CD14-positive monocyte (primary cell): ENCODE data around the gene AIF1. TPM values are rescaled to one million over a fixed set of nuclear protein-coding genes. Genes with fewer than 3 reads are reported as not detected.

Experiments used
- DNase-seq, 3 donors: peaks; one replicate each; pipeline ENCODE4 v3.0.0-alpha.2; 2011 to 2022
- H2AFZ ChIP-seq: 2 replicates; pipeline ENCODE4 v1.6.0; 2012; ENCODE audit warnings: mild to moderate bottlenecking, low read depth, low read length, inconsistent platforms; ENCODE audit not compliant: insufficient read depth, poor library complexity, severe bottlenecking
- H3K27ac ChIP-seq, 2 donors: 1 replicate in 1 of 2; 2 replicates in 1 of 2; pipeline ENCODE4 v1.5.1; 2012 to 2013; ENCODE audit warnings: low read length in 2 of 2, control low read depth in 1 of 2, inconsistent platforms in 1 of 2, low read depth in 1 of 2, mild to moderate bottlenecking in 1 of 2
- H3K27me3 ChIP-seq, 2 donors: one replicate each; pipeline versions ENCODE4 v1.6.0 to v1.6.1; 2011 to 2013; ENCODE audit warnings: low read length in 2 of 2; ENCODE audit not compliant: control insufficient read depth in 2 of 2, insufficient read depth in 2 of 2
- H3K36me3 ChIP-seq, 2 donors: replicated peaks in 1 of 2; 1 replicate in 1 of 2; 2 replicates in 1 of 2; pipeline versions ENCODE4 v1.5.1 to v1.6.1; 2012 to 2013; ENCODE audit warnings: low read length in 2 of 2, control low read depth in 1 of 2, inconsistent platforms in 1 of 2, mild to moderate bottlenecking in 1 of 2; ENCODE audit not compliant: insufficient read depth in 2 of 2, control insufficient read depth in 1 of 2
- H3K4me1 ChIP-seq, 2 donors: 1 replicate in 1 of 2; 2 replicates in 1 of 2; pipeline versions ENCODE4 v1.5.1 to v1.6.1; 2012 to 2013; ENCODE audit warnings: low read length in 2 of 2, control low read depth in 1 of 2, inconsistent platforms in 1 of 2, mild to moderate bottlenecking in 1 of 2, moderate library complexity in 1 of 2; ENCODE audit not compliant: insufficient read depth in 2 of 2, control insufficient read depth in 1 of 2
- H3K4me2 ChIP-seq: replicated peaks from 2 replicates; pipeline ENCODE3; 2012; ENCODE audit warnings: low read length, moderate library complexity, mild to moderate bottlenecking; ENCODE audit not compliant: poor library complexity, severe bottlenecking; ENCODE audit errors: extremely low read depth
- H3K4me3 ChIP-seq, 3 experiments: fragments of 200-600 bp in 1 of 3; sonication (generic) in 1 of 3; replicated peaks in 1 of 3; 1 replicate in 2 of 3; 2 replicates in 1 of 3; pipeline ENCODE4 v1.5.1; 2011 to 2013; ENCODE audit warnings: low read length in 3 of 3, mild to moderate bottlenecking in 3 of 3, control low read depth in 2 of 3, low read depth in 2 of 3, inconsistent platforms in 1 of 3, moderate library complexity in 1 of 3
- H3K79me2 ChIP-seq: 2 replicates; pipeline ENCODE4 v1.6.0; 2012; ENCODE audit warnings: mild to moderate bottlenecking, control low read depth, inconsistent platforms, low read length, moderate library complexity; ENCODE audit not compliant: insufficient read depth
- H3K9ac ChIP-seq: 2 replicates; pipeline ENCODE4 v1.6.0; 2017; ENCODE audit warnings: low read length, mild to moderate bottlenecking; ENCODE audit not compliant: insufficient read depth, poor library complexity, severe bottlenecking
- H3K9me3 ChIP-seq, 2 donors: replicated peaks in 1 of 2; 1 replicate in 1 of 2; 2 replicates in 1 of 2; pipeline versions ENCODE4 v1.5.1 to v1.6.1; 2012 to 2013; ENCODE audit warnings: low read length in 2 of 2, control low read depth in 1 of 2; ENCODE audit not compliant: control insufficient read depth in 1 of 2, insufficient read depth in 1 of 2
- H4K20me1 ChIP-seq: 2 replicates; pipeline ENCODE4 v1.6.0; 2012; ENCODE audit warnings: mild to moderate bottlenecking, low read length, control low read depth, moderate library complexity; ENCODE audit not compliant: insufficient read depth
- H3K27ac Mint-ChIP-seq, 7 donors: one replicate each; pipeline ENCODE4 v1.8.0; 2020; ENCODE audit warnings: mild to moderate bottlenecking in 7 of 7, mixed read lengths in 7 of 7, moderate library complexity in 6 of 7, inconsistent platforms in 2 of 7
- H3K27me3 Mint-ChIP-seq, 3 donors: one replicate each; pipeline ENCODE4 v1.8.0; 2021 to 2022; ENCODE audit warnings: low read depth in 3 of 3, mild to moderate bottlenecking in 3 of 3, mixed read lengths in 3 of 3, moderate library complexity in 3 of 3, inconsistent platforms in 1 of 3
- H3K36me3 Mint-ChIP-seq, 2 donors: one replicate each; pipeline ENCODE4 v1.8.0; 2020; ENCODE audit warnings: mixed read lengths in 2 of 2, inconsistent platforms in 1 of 2, mild to moderate bottlenecking in 1 of 2
- H3K4me1 Mint-ChIP-seq: one replicate; pipeline ENCODE4 v1.8.0; 2020; ENCODE audit warnings: mild to moderate bottlenecking, mixed read lengths
- H3K4me3 Mint-ChIP-seq, 2 donors: one replicate each; pipeline ENCODE4 v1.8.0; 2020; ENCODE audit warnings: mild to moderate bottlenecking in 2 of 2, mixed read lengths in 2 of 2, moderate library complexity in 1 of 2
- H3K9me3 Mint-ChIP-seq, 7 donors: one replicate each; pipeline ENCODE4 v1.8.0; 2020 to 2022; ENCODE audit warnings: mixed read lengths in 7 of 7, mild to moderate bottlenecking in 6 of 7, moderate library complexity in 6 of 7, inconsistent platforms in 2 of 7
- CTCF ChIP-seq: fragments of 200-600 bp; IDR thresholded peaks from one replicate; pipeline ENCODE4 v1.8.0; 2022; ENCODE audit warnings: antibody characterized with exemption, mild to moderate bottlenecking
- WGBS: methylation state at CpG from one replicate; pipeline ENCODE4 v1.1.5; 2013; ENCODE audit warnings: missing lambda C conversion rate; ENCODE audit not compliant: insufficient coverage; 5-methylcytosine and 5-hydroxymethylcytosine counted together
- intact Hi-C, 2 donors: fragments of 100-400 bp; cut with micrococcal nuclease; formaldehyde crosslinking; loops; one replicate each; pipeline versions ENCODE4 v1.15.0 to v1.15.1; 2023
- polyA plus RNA-seq, 3 donors: library from polyadenylated mRNA; depleted of rRNA in 1 of 3; unstranded in 2 of 3; stranded (reverse) in 1 of 3; fragments of 300-500 nt in 2 of 3; fragments of >200 nt in 1 of 3; fragmentation: Illumina TruSeq in 2 of 3; gene quantifications; 1 replicate in 2 of 3; 2 replicates in 1 of 3; pipeline ENCODE4 v1.2.3, GENCODE V29; 2012 to 2021

AIF1 gene
- polyA plus RNA-seq, 3 donors: 952 to 2,310 (median 2,275) TPM

GRCh38 chr6:31631209-31631608 is 16.2 kb downstream of the AIF1 start:
- peaks cover 94 to 99% of the 10 kb centered on the region in 2 donors for H3K36me3 Mint-ChIP-seq
- no peaks in the 10 kb centered on the region for H3K9me3 Mint-ChIP-seq
- H3K4me3 Mint-ChIP-seq: no peak overlapping the region
- peaks cover 86% of the 10 kb centered on the region for H4K20me1 ChIP-seq
- no peak overlapping the region for H3K27ac ChIP-seq
- H3K9me3 ChIP-seq: no peaks in the 10 kb centered on the region
- TF ChIP-seq CTCF: no peak
- H3K4me2 ChIP-seq: no peak overlapping the region
- H3K27me3 Mint-ChIP-seq: peaks cover 0 to 3% (median 0%) of the 10 kb centered on the region in 3 donors
- H3K4me3 ChIP-seq: no peak overlapping the region
- H3K9ac ChIP-seq: no peak overlapping the region
- no peaks in the 10 kb centered on the region for H3K4me1 ChIP-seq
- H2AFZ ChIP-seq: no peak overlapping the region
- 85% methylated on average over 4 of the region's 16 CpGs for WGBS
- no peaks in the 10 kb centered on the region for H3K27me3 ChIP-seq
- H3K79me2 ChIP-seq: peaks cover 47% of the 10 kb centered on the region
- H3K4me1 Mint-ChIP-seq: no peaks in the 10 kb centered on the region
- DNase-seq: no peak
- peaks cover 97 to 100% of the 10 kb centered on the region in 2 donors for H3K36me3 ChIP-seq
- peak overlapping the region in 1 of 7 donors; percentile 11 for H3K27ac Mint-ChIP-seq
- intact Hi-C loops: no loop called here

- peaks cover 41% of the 10 kb centered on the region for H3K79me2 ChIP-seq
Observed at GRCh38 chr6:31631681-31632278, 16.7 kb downstream of the AIF1 start.

More at GRCh38 chr6:31631681-31632278, 16.7 kb downstream of the AIF1 start:
- no peak overlapping the region for H3K4me2 ChIP-seq
- no peak overlapping the region for H3K9ac ChIP-seq
- H2AFZ ChIP-seq: no peak overlapping the region
- H3K9me3 ChIP-seq: no peaks in the 10 kb centered on the region
- intact Hi-C loops: no loop called here
- no peak for DNase-seq
- 93% methylated on average over 18 of the region's 32 CpGs for WGBS
- Mint-ChIP-seq H3K27ac (no peak overlapping the region), H3K27me3 (peaks cover 0 to 3% (median 0%) of the 10 kb centered on the region in 3 donors), H3K36me3 (peaks cover 94 to 99% of the 10 kb centered on the region in 2 donors), H3K9me3 (no peaks in the 10 kb centered on the region), H3K4me1 (no peaks in the 10 kb centered on the region), H3K4me3 (no peak overlapping the region)
- no peak overlapping the region for H3K4me3 ChIP-seq
- no peaks in the 10 kb centered on the region for H3K4me1 ChIP-seq
- H3K36me3 ChIP-seq: peaks cover 97 to 100% of the 10 kb centered on the region in 2 donors
- H4K20me1 ChIP-seq: peaks cover 89% of the 10 kb centered on the region
- H3K27ac ChIP-seq: no peak overlapping the region
- no peak for TF ChIP-seq CTCF
- no peaks in the 10 kb centered on the region for H3K27me3 ChIP-seq
